ENCODE measurements around the gene C10orf90.

Gene C10orf90

GRCh38 chr10:126500866-126501265, 169.6 kb downstream of the C10orf90 start:
- no peak for DNase-seq

- DNase-seq: no peak
Observed at GRCh38 chr10:126500185-126500584, 170.3 kb downstream of the C10orf90 start.

DNA sequence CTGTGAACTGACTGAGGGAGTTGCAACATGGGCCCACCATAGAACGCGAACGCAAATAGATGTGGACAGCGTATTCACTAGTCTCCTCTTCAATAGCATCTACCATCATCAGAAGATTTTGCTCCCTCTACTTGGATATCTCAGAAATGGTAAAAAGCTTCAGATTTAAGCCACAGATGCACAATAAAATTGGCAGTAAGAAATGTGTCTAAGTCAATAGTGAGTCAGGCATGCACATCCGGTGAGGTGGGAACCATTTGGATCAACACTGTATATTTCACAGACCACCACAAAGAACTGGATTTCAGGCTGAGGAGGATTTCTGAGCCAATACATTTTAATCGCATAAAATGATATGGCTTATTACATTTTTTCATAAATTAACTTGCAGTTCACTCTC, 170.7 kb downstream of the C10orf90 start:
- no peak for DNase-seq

DNA sequence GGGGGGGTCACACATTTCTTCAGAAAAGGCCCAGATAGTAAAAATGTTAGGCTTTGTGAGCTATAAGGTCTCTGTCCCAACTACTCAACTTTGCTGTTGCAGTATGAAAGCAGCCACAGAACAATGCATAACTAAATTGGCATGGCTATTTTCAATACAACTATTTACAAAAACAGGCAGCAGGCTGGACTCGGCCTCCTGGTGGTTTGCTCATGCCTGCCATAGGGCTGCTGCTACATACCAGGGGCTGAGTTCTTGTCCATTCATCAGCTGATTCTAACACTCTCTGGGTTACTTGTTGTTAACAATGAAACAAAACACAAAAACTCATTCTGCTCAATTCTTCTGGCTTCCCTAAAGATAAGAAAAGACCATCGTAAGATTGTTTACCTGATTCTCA, 172.8 kb downstream of the C10orf90 start:
- DNase-seq: no peak

DNA sequence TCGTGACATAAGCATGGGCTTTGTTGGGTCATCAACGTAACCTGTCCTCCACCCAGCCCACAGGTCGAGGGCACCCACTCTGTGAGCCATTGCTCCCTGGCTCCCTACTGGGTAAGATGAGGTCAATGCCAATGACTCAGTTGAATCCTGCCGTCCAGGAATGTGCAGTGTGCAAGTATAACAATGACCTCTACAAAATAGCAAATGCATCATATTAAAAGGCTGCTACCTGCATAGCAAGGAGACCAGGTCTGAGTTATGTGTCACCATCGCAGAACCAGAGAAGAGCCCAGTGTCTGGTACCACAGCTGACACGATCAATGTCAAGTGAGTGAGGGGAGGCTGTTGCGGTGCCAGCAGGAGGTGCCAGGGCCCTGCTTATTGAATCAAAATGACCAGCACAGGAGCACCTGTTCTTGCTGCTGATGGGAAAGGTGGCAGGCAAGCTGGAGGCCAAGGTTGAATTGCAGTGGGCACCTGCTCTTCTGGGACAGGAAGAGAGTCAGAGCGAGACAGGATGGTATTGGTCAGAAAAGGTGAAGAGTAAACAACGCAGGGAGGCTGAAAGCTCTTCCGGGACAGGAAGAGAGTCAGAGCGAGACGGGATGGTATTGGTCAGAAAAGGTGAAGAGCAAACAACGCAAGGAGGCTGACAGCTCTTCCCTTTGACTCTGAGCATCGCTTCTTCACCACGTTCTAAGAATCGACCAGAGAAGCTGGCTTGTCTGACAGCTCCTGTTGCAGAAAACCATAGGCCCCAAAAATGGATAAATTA, 173.5 kb downstream of the C10orf90 start:
- DNase-seq: peak in 1 of 2 experiments; percentile 11

DNA sequence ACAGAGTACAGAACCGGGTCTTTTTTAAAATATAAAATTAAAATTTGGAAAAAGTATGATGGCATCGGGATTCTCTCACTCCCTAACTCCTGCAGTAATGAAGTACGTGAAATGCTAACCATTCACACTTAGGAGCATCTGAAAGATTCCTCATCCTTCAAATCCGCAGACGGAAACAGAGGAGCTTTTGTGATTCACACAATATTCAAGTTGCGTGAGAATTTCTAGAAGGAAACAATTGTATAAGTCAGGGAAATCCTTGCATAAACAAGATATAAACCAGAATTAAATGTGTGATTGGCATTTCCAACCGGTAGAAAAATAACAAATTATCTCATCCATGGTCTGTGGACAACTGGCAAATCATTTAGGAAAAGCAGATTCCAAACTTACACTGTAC, 179.0 kb downstream of the C10orf90 start:
- DNase-seq: no peak

- DNase-seq: no peak
Observed at GRCh38 chr10:126481181-126481580, 189.3 kb downstream of the C10orf90 start.

- DNase-seq: no peak
Observed at GRCh38 chr10:126480648-126481047, 189.8 kb downstream of the C10orf90 start.

GRCh38 chr10:126479280-126479895, 191.1 kb downstream of the C10orf90 start:
- no peak for DNase-seq

DNA sequence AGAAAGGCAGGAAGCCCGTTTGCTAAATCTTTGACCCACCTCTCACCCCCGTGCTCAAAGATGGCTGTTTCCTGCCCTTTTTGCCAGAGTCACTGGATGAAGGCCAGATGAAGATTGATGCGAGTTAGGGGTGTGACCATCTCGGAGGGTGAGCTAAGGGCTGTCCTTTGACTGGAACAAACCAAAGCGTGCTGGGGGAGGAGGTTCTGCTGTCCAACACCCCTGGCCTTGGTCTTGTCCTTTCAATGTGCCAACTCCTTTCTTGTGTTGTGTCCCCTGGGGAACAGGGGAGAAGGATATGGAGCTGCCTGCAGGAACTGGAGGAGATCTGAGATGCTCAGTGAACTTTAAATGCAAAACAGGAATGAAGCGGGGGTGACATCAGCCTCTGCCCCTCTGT, 191.9 kb downstream of the C10orf90 start:
- no peak for DNase-seq

DNA sequence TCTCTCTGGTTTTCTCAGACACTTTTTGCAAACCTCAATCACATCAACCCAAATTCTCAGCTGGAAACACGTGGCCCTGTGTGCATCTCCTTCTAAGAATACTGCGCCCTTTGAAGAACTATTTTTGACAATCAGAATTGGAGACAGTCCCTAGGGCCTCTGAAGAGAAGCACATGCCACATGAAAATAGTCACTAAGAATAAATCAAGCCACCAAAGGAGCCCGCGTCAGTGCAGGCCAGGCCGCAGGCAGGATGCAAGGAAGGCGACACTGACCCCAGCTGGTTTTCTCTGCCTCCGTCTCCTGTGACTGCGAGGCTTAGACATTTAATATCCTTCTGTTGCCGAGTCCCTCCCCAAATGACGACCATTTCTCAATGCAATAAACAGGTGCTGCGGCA, 194.2 kb downstream of the C10orf90 start:
- no peak for DNase-seq

DNA sequence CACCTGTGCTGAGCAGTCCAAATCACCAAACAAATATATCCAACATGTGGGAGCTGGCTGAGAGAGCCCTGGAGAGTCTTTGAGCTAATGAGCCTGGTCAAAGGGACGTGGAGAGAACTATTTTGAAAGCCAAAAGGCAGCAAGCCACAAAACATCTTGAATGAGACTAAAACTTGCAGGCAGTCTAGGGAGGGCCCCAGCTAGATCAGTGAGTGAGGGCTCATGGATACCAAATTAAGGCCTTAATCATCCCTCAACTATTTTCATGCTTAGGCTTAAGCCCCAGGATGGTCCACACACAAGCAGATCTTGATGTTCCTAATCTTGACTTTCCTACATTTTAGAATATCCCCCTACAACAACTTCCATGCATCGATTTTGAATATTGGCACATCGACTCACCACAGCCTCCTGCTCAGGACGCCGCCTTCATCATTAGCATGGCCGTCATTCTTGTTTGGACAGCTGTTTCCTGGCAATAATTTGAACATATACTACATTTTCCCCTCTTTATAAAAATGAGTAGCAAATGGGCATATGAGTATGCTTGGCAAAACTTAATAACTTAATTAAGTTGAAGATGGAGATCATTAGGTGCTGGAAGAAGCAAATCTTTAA, 195.3 kb downstream of the C10orf90 start:
- no peak for DNase-seq

DNA sequence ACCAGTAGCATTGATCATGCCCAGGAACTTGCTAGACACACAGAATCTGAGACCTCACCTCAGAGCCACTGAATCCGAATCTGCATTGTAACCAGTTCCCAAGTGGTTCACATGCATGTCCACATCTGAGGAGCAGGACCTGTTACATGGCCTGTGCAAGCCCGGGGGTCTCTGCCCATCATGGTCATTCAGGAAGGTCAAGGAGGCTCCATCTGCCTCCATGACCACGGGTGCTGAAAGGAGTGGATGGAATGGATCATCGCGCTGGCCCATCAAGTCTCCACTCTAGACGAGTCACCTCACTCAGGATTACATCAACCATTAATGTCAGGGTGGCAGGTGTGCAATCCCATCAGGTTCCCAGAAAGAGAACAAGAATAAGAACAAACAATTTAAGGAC, 196.5 kb downstream of the C10orf90 start:
- DNase-seq: no peak

- DNase-seq: no peak
Observed at GRCh38 chr10:126470991-126471390, 199.5 kb downstream of the C10orf90 start.

DNA sequence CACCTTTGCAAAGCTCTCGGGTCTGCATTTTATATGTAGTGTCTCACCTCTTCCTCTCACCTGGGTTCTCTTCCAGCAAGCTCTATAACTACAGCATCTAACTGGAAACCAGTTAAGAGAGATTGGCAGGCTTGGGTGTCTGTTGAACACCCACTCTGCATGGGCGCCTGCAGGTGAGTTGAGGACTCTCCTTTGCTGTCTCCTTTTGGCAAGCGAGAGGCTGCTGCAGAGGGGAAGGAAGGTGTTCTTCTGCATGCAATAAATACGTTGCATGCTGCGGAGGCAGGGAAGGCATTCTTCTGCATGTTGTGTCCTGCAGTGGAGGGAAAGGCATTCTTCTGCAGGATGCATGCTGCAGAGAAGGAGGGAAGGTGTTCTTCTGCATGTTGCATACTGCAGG, 200.8 kb downstream of the C10orf90 start:
- no peak for DNase-seq

GRCh38 chr10:126468876-126469643, 201.4 kb downstream of the C10orf90 start:
- no peak for DNase-seq

GRCh38 chr10:126468467-126468866, 202.0 kb downstream of the C10orf90 start:
- no peak for DNase-seq

DNA sequence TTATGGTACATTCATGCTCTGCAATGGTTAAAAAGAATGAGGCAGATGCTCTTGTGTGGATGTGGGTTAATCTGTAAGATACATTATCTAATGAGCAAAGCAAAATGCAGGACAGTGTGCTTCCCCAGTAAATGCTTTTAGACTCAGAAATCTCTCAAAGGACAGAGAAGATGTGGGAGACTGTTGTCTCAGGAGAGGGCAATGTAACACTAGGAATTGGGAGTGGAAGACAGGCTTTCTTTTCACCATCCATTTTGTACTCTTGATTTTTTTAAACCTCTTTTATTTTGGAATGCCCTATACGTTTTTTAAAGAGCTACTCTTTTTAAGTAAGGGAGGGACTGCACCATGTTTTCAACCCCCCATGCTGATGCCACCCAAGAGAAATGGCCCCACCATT, 204.7 kb downstream of the C10orf90 start:
- no peak for DNase-seq

DNA sequence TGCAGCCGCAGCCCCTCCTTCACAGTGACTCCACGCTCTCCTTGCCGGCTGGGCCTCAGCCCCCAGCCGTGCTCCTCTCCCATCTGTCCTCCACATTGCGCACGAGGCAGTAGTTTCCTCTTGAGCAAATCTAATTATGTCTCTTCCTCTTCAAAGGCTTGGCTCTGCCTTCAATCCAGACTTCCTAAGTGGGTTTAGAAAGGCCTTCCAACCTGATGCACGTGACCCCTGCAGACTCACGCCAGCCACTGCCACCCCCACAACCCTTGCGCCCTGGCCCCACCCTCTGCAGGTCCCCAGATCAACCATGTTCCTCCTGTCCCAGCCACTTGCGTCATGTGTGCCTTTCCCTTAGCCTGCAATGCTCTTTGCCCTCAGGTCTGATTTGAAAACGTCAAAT, 207.2 kb downstream of the C10orf90 start:
- no peak for DNase-seq

DNA sequence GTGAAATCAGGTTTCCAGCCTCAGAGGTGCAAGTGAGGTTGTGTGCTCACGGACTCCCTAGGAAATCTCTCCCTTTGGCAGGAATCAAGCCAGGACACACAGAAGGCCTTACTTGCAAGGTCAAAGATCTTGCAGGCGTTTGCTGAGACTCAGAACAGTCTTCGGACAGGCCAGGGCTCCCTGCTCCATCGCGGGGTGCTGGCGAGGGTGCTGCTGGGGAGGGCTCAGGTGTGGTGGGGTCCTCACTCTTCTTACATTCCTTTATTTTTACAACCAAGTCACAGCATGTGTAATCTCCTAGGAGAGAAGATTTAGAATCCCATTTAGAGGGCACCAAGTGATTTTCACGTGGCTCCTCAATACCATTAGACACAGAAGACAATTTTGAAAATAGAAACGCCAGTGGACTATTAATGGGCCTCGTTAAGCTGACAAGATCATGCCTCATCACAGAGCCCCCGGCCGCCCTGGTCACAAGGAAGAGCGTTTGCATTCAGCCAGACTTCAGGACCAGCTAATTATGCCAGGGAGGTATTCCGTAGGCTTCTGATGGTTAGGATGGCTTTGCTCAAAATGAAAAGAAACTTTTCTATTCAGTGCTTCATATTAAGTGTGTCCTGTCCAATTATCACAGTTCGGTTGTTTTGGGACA, 209.1 kb downstream of the C10orf90 start:
- no peak for DNase-seq

GRCh38 chr10:126459878-126460481, 210.5 kb downstream of the C10orf90 start:
- peak; percentile 1 to 18 for DNase-seq

GRCh38 chr10:126459032-126459831, 211.3 kb downstream of the C10orf90 start:
- no peak for DNase-seq
